Activated T-helper 1 cell treated with Interleukin-2 at 50 U/mL for 16 hours (primary cell): Measurements from ENCODE around the gene SNX11.

Experiments used
- DNase-seq: peaks from one replicate; pipeline ENCODE4 v3.0.0-alpha.2; 2020; ENCODE audit warnings: low read depth

The SNX11 gene

GRCh38 chr17:48162306-48162934 lies 54.9 kb downstream of the SNX11 start:
- DNase-seq, result no peak

- DNase-seq, result no peak
These were observed 55.5 kb downstream of the SNX11 start for GRCh38 chr17:48162946-48163506.

- DNase-seq, result no peak
These were observed 56.2 kb downstream of the SNX11 start for GRCh38 chr17:48163809-48164208.

DNA sequence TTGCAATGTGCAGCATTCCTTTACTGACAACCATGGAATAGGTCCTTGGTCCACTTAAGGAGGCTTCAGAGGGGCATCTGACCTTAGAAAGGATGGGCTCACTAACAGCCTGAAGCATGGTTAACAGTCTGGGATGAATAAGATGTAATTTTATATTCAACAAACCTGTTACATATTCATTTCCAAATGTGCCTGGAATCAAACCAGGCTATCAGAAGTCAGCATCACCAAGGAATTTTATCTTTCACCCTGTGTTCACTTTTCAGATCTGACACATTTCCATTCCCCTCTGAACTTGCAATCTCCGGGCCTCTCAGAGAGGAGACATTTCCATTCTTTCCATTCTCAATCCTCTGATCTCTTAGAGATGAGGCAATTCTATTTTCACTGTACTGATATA lies 62.4 kb downstream of the SNX11 start:
- no peak for DNase-seq
